Measurements from ENCODE around the gene GCAT.

The GCAT gene

DNA sequence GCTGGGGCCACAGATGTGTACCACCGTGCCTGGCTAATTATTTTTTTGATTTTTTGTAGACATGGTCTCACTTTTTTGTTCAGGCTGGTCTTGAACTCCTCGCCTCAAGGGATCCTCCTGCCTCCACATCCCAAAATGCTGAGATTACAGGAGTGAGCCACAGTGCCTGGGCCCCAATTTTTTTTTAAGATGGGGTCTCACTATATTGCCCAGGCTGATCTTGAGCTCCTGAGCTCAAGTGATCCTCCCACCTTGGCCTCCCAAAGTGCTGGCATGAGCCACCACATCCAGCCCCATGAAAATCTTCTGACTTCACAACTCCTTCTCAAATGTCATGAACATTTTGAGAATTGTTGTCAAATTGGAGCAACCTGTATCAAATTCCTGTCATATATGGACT is 38.7 kb downstream of the GCAT start:
- TF ChIP-seq, protein P1, sequence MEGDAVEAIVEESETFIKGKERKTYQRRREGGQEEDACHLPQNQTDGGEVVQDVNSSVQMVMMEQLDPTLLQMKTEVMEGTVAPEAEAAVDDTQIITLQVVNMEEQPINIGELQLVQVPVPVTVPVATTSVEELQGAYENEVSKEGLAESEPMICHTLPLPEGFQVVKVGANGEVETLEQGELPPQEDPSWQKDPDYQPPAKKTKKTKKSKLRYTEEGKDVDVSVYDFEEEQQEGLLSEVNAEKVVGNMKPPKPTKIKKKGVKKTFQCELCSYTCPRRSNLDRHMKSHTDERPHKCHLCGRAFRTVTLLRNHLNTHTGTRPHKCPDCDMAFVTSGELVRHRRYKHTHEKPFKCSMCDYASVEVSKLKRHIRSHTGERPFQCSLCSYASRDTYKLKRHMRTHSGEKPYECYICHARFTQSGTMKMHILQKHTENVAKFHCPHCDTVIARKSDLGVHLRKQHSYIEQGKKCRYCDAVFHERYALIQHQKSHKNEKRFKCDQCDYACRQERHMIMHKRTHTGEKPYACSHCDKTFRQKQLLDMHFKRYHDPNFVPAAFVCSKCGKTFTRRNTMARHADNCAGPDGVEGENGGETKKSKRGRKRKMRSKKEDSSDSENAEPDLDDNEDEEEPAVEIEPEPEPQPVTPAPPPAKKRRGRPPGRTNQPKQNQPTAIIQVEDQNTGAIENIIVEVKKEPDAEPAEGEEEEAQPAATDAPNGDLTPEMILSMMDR (IDR thresholded peaks at IDR 0.05; ENCODE audit: borderline replicate concordance, insufficient read depth, low read depth, low read length) = no peak
- H3K4me3 ChIP-seq (ENCODE audit: low read depth, low read length) = no peak overlapping the region

DNA sequence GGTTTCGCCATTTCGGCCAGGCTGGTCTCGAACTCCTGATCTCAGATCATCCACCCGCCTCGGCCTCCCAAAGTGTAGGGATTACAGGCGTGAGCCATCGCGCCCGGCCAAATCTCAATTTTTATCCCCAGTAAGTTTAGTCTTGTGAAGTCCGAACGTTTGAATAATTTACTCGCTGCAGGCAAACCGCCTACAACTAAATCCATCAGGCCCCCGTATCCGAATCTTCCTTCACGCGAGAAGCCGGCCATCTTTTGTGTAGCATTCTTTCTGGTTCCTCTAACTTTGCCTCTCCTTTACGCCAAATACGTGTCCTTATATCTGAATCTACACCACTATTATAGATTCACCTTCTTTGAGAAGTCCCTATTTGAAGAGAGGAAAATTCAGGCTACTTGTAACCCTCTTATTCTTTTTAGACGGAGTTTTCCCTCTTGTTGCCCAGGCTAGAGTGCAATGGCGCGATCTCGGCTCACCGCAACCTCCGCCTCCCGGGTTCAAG is 40.9 kb downstream of the GCAT start:
- TF ChIP-seq, protein P1 (IDR thresholded peaks at IDR 0.05; ENCODE audit: borderline replicate concordance, insufficient read depth, low read depth, low read length) = no peak
- peak overlapping the region; percentile 93 for H3K4me3 ChIP-seq (ENCODE audit: low read depth, low read length)

DNA sequence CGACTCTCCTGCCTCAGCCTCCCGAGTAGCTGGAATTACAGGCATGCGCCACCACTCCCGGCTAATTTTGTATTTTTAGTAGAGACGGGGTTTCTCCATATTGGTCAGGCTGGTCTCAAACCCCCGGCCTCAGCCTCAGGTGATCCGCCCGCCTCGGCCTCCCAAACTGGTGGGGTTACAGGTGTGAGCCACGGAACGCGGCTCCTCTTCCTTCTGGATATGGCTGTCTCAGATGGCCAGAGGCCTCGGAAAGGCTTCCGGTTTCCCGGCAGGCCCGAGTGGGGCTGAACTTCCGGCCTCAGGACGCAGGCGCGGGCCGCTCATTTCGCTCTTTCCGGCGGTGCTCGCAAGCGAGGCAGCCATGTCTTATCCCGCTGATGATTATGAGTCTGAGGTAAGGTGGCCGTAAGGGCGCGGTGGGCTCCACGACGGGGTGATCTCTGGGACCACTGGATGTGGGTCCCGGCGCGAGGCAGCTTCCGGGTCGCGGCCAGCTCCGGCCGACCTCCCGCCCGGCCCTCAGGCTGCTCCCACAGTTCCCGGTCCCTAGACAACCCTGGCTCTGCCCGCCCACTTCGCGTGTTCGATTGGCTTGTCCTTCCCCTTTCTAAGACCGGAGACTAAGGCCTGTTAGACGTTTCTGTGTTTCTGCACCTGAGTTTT is 41.5 kb downstream of the GCAT start, which contains the start of gene EIF3L:
Gene EIF3L, plus strand, starts transcription at position 331 of the 663 bp plus-strand sequence. Its CDS starts 31 bp downstream, at position 362.
- TF ChIP-seq, protein P1 (IDR thresholded peaks at IDR 0.05; ENCODE audit: borderline replicate concordance, insufficient read depth, low read depth, low read length) = no peak
- peak within 1 kb of the TSS; percentile 93 for H3K4me3 ChIP-seq (ENCODE audit: low read depth, low read length)

DNA sequence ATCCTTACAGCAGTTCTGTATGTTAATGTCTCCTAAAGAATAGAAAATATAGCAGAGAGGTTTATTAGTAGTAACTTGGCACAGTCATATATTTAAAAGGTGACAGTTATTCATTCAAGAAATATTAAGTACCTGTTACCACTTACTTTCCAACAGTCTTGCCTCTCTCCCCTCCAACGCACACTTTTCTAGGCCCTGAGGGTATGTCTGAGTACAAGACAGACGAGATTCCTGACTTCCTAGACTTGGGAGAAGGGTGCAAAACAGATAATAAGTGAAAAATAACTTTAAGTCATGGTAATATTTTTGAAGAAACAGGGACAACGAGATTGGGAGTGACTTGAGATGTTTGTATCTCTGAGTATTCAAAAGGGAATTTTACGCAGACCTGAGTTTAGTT is 43.1 kb downstream of the GCAT start:
- no peak overlapping the region for H3K4me3 ChIP-seq (ENCODE audit: low read depth, low read length)
- TF ChIP-seq, protein P1 (IDR thresholded peaks at IDR 0.05; ENCODE audit: borderline replicate concordance, insufficient read depth, low read depth, low read length) = no peak

DNA sequence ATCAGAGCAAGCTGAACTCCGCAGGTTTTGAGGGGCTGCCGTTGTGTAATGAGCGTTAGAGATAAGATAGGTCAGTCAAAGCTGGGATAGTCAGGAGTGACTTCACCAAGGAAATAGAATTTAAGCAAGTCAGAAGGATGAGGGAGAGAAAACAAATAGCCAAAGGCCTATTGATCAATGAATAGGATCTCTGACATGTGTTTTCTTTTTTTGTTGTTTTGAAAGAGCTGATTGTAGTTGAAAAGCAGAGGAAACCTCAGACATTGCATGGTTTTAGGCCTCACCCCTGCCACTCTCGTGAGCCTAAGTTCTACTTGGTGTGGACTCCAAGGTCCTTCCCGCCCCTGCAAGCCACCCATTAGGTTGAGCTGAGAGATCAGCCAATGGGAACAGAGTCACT is 44.7 kb downstream of the GCAT start:
- no peak overlapping the region for H3K4me3 ChIP-seq (ENCODE audit: low read depth, low read length)
- TF ChIP-seq, protein P1 (IDR thresholded peaks at IDR 0.05; ENCODE audit: borderline replicate concordance, insufficient read depth, low read depth, low read length) = no peak

DNA sequence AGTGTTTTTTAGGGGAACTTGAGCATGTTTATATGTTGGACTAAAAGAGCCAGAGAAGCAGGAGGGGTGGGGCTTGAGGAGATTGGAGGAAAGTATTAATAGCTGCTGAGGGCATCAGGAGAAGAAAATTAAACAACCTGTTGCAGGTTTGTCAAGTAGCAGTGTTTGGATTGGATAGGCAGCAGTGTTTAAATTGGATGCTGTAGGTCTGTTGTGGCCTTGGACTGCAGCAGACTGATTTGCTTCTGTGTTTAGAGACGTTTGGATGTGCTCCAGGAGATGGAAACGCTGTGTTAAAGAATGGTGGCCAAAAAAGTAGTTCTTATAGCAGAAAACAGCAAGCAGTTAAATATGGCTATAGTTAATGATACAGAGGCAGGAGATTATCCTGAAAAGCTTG is 47.2 kb downstream of the GCAT start:
- H3K4me3 ChIP-seq (ENCODE audit: low read depth, low read length) = no peak overlapping the region

More for the DNA sequence above, 47.2 kb downstream of the GCAT start:
- TF ChIP-seq, protein P1 (IDR thresholded peaks at IDR 0.05; ENCODE audit: borderline replicate concordance, insufficient read depth, low read depth, low read length) = no peak

Data from GM12875 (cell line).